ENCODE results near the gene PIH1D1.

Gene PIH1D1

GRCh38 chr19:49418511-49418910 is 33.1 kb downstream of the PIH1D1 start:
- no peak for DNase-seq

DNA sequence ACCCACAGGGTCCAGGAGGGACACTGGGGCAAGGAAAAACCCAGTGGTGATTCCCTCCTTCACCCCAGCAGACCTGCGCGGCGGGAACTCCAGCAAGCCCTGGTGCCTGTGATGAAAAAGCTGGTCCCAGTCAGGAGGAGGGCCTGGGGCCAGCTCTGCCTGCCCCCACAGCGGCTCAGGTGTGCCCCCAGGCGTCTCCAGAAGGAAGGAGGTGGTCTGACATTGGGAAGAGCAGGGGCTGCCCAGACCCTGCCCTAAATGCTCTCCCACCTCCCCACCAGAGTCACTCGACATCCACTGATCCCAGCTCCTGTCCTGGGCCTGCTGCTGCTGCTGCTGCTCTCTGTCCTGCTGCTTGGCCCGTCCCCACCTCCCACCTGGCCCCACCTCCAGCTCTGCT is 34.5 kb downstream of the PIH1D1 start:
- DNase-seq, result no peak

DNA sequence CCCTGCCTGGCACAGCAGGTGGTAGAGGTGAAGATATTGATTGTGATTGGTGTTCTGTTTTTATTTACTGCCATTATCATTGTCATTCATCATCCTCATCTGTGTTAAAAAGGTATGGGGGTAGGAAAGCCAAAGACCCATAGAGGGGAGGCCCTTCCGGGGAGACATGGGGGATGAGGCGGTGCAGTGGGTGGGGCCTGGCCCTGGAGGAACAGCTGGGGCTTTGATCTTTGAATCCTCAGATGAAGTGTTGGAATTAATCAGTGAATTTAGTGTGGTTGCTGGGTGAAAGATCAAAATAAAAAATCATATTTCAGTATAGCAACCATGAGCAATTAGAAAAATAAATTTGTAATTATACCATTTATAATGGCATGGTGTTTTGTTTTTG is 35.8 kb downstream of the PIH1D1 start:
- no peak for DNase-seq

DNA sequence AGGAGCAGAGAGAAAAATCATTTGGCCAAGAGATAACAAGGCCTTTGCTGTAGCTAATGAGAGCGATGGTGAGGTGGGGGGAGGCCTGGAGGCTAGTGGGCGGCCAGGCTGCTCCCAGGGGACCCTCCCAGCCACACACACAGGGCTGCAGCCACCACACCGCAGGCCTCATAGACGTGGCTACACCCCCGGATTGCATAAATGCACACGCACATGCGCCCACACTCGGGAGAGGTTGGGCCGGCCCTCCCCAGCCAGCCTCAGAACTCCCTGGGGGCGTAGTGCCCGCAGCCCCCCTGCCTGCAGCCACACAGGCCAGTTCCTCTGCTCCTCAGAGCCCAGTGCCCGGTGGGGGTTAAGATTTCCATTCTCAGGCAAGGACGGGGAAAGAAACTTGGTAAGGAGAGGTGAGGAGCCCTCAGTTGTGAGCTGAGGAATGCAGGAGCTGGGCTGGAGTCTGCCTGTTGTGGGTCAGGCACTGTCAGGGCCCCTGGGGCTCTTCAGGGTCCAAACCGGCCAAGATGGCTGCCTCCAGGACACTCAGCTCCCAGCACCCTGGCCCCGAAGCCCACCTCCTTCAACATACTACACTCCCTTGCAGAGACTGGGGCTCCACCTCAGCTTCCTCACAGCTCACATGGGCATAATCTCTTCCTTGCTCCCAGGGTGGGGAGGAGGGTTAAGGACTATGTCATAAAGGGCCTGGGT is 36.4 kb downstream of the PIH1D1 start:
- DNase-seq, result no peak

DNA sequence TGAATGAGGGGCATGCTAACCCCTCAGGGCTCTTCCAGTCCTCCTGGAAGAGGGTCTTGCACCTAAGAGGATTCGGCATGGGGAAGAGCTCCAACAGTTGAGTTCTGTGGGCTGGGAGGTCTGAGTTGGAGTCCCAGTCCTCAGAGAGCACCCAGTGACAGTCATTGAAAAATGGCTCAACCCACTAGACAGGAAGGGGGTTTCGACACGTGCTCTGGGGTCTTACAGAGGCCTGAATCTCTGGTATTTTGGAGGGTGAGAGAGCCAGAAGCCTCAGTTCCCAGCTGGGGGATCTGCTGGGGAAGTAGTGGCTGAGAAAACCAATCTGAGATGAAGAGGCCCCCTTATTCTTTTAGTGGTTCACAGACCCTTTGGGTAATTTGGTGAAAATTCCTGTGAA is 37.4 kb downstream of the PIH1D1 start:
- DNase-seq, result no peak

DNA sequence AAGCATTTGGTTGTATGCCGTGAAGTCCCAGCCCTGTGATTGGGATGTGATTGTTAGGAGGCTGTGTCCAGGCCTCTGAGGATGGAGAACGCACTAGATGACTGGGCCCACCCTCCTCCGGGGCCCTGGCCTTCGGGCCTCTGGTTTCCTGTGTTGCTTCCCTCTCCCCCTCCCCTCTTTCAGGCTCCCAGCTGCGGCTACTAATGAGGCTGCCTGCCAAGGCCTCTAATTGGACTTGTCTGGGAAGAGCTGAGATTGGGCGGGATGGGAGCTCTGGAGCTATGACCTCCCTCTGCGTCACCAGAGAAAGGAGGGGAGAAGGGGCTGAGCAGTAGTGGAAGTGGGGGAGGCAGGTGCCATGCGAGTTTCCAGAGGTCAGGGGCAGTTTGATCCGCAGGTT is 38.3 kb downstream of the PIH1D1 start:
- DNase-seq, result no peak

GRCh38 chr19:49411681-49412326 is 39.8 kb downstream of the PIH1D1 start:
- no peak for DNase-seq

DNA sequence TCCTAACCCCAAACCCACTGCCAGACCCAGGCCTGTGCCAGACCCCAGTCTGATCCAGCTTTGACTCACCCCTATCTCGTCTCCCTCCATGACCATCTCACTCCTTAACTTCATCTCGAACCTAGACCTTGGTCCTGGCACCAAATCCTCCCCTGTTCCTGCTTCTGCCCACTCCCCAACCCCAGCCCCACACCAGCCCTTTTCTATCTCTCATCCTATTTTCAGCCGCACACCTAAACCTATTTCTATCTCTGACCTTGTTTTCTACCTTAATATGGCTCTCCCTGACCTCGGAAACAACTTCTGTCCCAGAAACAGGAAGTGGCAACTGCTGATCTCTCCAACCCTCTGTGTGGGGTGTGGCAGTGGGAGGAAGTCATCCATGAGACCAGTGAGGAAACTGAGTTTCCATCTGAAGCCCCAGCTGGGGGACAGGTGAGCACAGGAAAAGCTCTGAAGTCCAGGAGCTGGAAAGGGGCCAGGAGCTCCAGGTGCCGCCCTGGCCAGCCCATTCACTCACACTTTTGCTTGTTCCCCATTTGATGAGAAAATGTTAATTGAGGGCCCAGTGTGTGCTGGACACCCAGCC is 42.1 kb downstream of the PIH1D1 start:
- DNase-seq, result peak in 1 of 5 experiments; percentile 62

- DNase-seq, result no peak
These were observed 42.7 kb downstream of the PIH1D1 start for GRCh38 chr19:49408816-49409440.

DNA sequence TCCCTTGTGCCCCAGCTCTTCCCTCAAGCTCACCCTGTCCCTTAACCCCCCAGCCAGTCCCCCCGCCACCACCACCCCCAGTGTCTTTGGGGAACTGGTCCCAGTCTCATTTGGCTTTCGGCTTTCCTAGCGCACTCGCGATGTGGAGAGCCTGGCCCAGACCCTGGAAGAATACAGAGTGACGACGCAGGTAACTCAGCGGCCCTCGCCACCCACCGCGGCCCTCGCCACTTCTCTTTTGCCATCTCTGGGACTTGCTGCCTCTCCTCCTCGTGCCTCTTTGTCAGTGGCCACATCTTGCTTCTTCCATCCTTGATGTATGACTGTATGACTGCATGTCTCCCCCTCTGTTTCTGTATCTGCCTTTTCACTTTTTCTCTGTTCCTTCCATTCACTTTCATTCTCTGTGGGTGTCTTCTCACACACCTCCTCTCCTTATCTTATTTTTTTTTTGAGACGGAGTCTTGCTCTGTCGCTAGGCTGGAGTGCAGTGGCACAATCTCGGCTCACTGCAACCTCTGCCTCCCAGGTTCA is 44.1 kb downstream of the PIH1D1 start:
- no peak for DNase-seq

DNA sequence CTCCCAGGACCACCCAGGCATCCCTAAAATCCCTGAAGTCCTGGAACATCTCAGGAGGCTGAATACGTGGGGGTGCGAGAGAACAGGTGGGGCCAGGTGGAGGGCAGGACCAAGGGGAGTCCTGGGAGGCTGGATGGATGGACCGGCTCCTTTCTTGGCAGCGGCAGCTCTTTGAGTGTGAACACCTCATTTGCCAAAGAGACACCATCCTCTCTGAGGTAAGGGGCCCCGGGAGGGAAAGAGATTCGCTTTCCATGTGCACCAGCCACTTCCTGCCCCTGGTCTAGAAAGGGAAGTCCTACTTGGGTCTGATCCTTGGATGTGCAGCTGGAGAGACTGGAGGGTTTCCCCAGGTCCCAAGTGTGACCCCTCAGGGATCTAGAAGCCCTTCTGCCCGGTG is 44.5 kb downstream of the PIH1D1 start:
- no peak for DNase-seq

GRCh38 chr19:49403404-49404187 is 48.0 kb downstream of the PIH1D1 start:
- DNase-seq, result no peak

GRCh38 chr19:49400029-49400428 is 51.6 kb downstream of the PIH1D1 start:
- DNase-seq, result no peak

DNA sequence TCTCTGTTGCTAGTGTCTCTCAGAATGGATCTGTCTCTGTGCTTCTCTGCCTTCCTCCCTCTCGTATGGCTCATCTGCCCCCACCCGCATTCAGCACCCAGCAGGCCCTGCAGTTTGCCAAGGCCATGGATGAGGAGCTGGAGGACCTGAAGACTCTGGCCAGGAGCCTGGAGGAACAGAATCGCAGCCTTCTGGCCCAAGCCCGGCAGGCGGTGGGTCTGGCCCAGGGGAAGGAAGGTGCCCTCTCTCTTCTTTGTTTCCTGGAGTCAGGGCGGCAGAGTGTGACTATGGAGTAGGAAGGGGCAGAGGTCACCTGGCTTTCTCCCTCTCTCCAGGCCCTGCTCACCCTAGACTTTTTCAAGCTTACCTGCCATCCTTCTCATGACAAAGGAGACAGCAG is 52.7 kb downstream of the PIH1D1 start:
- DNase-seq, result no peak

GRCh38 chr19:49398001-49398615 is 53.5 kb downstream of the PIH1D1 start:
- no peak for DNase-seq

- no peak for DNase-seq
These were observed 54.7 kb downstream of the PIH1D1 start for GRCh38 chr19:49396738-49397505.

All from T-helper 2 cell (primary cell).